AG10803 (cell line): Measurements from ENCODE around the gene MICA.
A peak's percentile ranks its signal among the peaks of the same experiment; 100 is the strongest.
"Not testable (repeated sequence)": the region's sequence is repeated elsewhere in the genome, so short reads cannot be mapped to it uniquely, and the experiment has no call there.

Experiments
- DNase-seq: peaks from one replicate; pipeline ENCODE4 v3.0.0; 2010; ENCODE audit warnings: low read depth
- H3K4me3 ChIP-seq: 2 replicates; pipeline ENCODE4 v1.5.1; 2011; ENCODE audit warnings: mild to moderate bottlenecking, low read length, control low read depth
- CTCF ChIP-seq: conservative IDR thresholded peaks from 2 replicates; pipeline ENCODE4 v1.5.1; 2011; ENCODE audit warnings: mild to moderate bottlenecking, low read length, control low read depth, inconsistent platforms

MICA gene

GRCh38 chr6:31383149-31383548 is 20.2 kb upstream of the MICA start:
- no peak for TF ChIP-seq CTCF
- peak; percentile 38 for DNase-seq
- no peak overlapping the region for H3K4me3 ChIP-seq

GRCh38 chr6:31385041-31385440 is 18.4 kb upstream of the MICA start:
- no peak overlapping the region for H3K4me3 ChIP-seq
- no peak for TF ChIP-seq CTCF
- DNase-seq, result no peak

- no peak for TF ChIP-seq CTCF
- peak; percentile 27 for DNase-seq
- no peak overlapping the region for H3K4me3 ChIP-seq
These were observed 17.3 kb upstream of the MICA start for GRCh38 chr6:31386099-31386498.

GRCh38 chr6:31386977-31387376 is 16.4 kb upstream of the MICA start:
- TF ChIP-seq CTCF, result no peak
- no peak for DNase-seq

GRCh38 chr6:31388916-31389801 is 14.2 kb upstream of the MICA start:
- H3K4me3 ChIP-seq, DNase-seq: not testable (repeated sequence)

More at GRCh38 chr6:31386977-31387376, 16.4 kb upstream of the MICA start:
- H3K4me3 ChIP-seq, result no peak overlapping the region

DNA sequence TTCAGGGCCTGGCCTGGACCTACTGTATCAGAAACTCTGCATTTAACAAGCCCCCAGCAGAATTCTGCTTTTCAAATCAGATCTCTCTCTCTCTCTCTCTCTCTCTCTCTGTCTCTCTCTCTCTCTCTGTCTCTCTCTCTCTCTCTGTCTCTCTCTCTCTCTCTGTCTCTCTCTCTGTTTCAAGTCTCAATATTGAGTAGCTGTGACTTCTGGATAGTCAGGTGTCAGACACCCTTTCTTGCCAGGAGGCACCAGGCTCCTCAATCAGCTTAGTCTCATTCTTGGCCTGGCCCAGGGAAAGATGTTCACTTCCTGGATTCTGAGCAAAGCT is 13.6 kb upstream of the MICA start:
- DNase-seq, H3K4me3 ChIP-seq: not testable (repeated sequence)

GRCh38 chr6:31393932-31394331 is 9.5 kb upstream of the MICA start:
- no peak for DNase-seq
- H3K4me3 ChIP-seq, result no peak overlapping the region
- no peak for TF ChIP-seq CTCF

DNA sequence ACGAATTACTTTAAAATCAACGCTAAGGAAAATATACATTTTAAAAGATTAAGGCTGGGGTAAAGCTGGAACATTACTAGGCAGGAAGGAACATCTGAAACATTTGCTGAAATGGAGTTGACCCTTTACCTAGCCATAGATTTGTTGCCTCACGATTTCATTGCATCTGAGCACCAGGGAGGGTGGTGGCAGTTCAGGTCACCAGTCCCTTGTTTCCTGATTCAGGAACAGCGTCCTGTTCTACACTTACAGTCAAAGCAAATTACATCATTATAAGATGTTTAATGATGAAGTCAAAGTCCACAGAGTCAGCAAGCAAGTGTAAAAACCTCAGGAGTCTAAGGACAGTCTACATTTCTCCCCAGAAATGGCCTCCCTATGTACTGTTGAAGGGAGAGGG is 9.0 kb upstream of the MICA start:
- TF ChIP-seq CTCF, result no peak
- H3K4me3 ChIP-seq, result no peak overlapping the region
- no peak for DNase-seq
